Testis (tissue), 2 donors: ENCODE data around the gene MYO1B.

Source experiments
- POLR2A ChIP-seq: fragments of 450-650 bp; IDR thresholded peaks from one replicate; pipeline ENCODE4 v1.6.1; 2017; ENCODE audit warnings: antibody characterized with exemption, mild to moderate bottlenecking, moderate library complexity
- TF ChIP-seq, protein P1 (sequence below), 3 experiments: fragments of 450-650 bp in 2 of 3; fragments of 200-600 bp in 1 of 3; sonication (generic) in 1 of 3; IDR thresholded peaks; one replicate each; pipeline ENCODE4 v1.5.1; 2016 to 2019; ENCODE audit warnings: antibody characterized with exemption in 3 of 3, mild to moderate bottlenecking in 2 of 3, moderate library complexity in 1 of 3

DNA sequence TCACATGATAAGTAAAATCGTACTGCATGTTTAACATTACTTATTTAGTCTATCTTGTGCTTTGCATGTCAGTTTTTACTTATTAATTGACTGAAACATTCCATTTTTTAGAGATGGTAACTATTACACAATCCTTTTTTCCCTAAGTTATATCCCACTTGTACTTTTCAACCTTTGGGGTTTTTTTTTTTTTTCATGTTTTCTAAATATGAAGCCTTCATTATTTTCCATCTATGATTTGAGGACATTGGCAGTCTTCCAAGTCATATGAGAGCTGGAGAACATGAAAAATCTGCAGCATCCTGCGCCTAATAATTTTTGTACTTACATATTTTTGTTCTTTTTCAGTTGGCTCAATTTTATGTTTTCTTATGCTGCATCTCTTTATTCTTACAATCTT, 113.9 kb downstream of the MYO1B start:
- TF ChIP-seq, protein P1, sequence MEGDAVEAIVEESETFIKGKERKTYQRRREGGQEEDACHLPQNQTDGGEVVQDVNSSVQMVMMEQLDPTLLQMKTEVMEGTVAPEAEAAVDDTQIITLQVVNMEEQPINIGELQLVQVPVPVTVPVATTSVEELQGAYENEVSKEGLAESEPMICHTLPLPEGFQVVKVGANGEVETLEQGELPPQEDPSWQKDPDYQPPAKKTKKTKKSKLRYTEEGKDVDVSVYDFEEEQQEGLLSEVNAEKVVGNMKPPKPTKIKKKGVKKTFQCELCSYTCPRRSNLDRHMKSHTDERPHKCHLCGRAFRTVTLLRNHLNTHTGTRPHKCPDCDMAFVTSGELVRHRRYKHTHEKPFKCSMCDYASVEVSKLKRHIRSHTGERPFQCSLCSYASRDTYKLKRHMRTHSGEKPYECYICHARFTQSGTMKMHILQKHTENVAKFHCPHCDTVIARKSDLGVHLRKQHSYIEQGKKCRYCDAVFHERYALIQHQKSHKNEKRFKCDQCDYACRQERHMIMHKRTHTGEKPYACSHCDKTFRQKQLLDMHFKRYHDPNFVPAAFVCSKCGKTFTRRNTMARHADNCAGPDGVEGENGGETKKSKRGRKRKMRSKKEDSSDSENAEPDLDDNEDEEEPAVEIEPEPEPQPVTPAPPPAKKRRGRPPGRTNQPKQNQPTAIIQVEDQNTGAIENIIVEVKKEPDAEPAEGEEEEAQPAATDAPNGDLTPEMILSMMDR (IDR thresholded peaks at IDR 0.05) = no peak
- TF ChIP-seq POLR2A = no peak
